Heart left ventricle (tissue), 13 donors: ENCODE data around the gene TNFRSF14.

Experiments used
- CTCF ChIP-seq, 12 donors: fragments of 200-600 bp; sonication (generic) in 4 of 12; IDR thresholded peaks; one replicate each; pipeline versions ENCODE4 v1.5.0 to v1.8.0; 2018 to 2022; ENCODE audit warnings: antibody characterized with exemption in 12 of 12, mild to moderate bottlenecking in 5 of 12
- POLR2A ChIP-seq, 2 donors: fragments of 450-650 bp; IDR thresholded peaks; one replicate each; pipeline ENCODE4 v1.6.1; 2017; ENCODE audit warnings: antibody characterized with exemption in 2 of 2, mild to moderate bottlenecking in 2 of 2, moderate library complexity in 2 of 2
- donor health status: ischemic (EF 13 %, LVEDD 7.1; RV severe dilation, severe dysfunction).
- donor health status: DM: no; HTN: yes; CAD: no.
- donor health status: DM: no; HTN: no; CAD: no.
- donor health status: ischemic (EF 25% LVEDD 6.9; RV normal size, moderate dysfunction).
- donor health status: ischemic (EF 25% LVEDD 5.7; RV mildly dilated, moderate dysfunction).
- donor health status: ischemic (EF 35%, LVEDD 5.7; RV mildly dilated, moderate dysfunction).
- donor health status: nonischemic (EF 11% LVEDD 7.7; RV severe dilation, severe dysfunction).
- donor health status: DM: yes; HTN: yes; CAD: no.
- donor health status: PGD.
- donor health status: ischemic (EF 29% LVEDD 5.4; RV normal size, mild dysfunction).
- donor health status: nonischemic (EF 23%, LVEDD 6.1; RV moderate dilation, normal function).

GRCh38 chr1:2554621-2555387 lies 1.4 kb upstream of the TNFRSF14 start:
- peak in 11 of 12 donors; percentile 30 to 59 (median 42) for TF ChIP-seq CTCF (IDR thresholded peaks at IDR 0.05)
- TF ChIP-seq POLR2A (IDR thresholded peaks at IDR 0.05) = no peak
